Right lobe of liver (tissue), 4 donors: ENCODE results near the gene DIDO1.

ENCODE experiments used
- CTCF ChIP-seq, 4 donors: fragments of 200-600 bp in 3 of 4; fragments of 450-650 bp in 1 of 4; IDR thresholded peaks; one replicate each; pipeline versions ENCODE4 v1.5.1 to v1.8.0; 2016 to 2022; ENCODE audit warnings: antibody characterized with exemption in 4 of 4, mild to moderate bottlenecking in 2 of 4
- POLR2A ChIP-seq: fragments of 450-650 bp; IDR thresholded peaks from one replicate; pipeline ENCODE4 v1.6.1; 2017; ENCODE audit warnings: antibody characterized with exemption, mild to moderate bottlenecking
- donor health status: DM: no; HTN: no; CAD: no.
- donor health status: DM: no; HTN: no; CAD: no.
- donor health status: DM: no; HTN: yes; CAD: no.

GRCh38 chr20:62882426-62882825, 43.9 kb downstream of the DIDO1 start:
- TF ChIP-seq CTCF (IDR thresholded peaks at IDR 0.05) (no peak), POLR2A (no peak)
